Measurements from ENCODE around the gene JMJD1C. TPM values are rescaled to one million over a fixed set of nuclear protein-coding genes. Genes with fewer than 3 reads are reported as not detected.

JMJD1C gene
- total and polyA plus RNA-seq, 3 donors from 2014 or later, result 29.7 to 111 (median 94.6) TPM

GRCh38 chr10:63376560-63377304 lies 89.0 kb downstream of the JMJD1C start:
- H3K9me3 ChIP-seq, result no peaks in the 10 kb centered on the region
- no peaks in the 10 kb centered on the region for H3K27me3 ChIP-seq
- 77 to 82% methylated on average over 4 of the region's 4 CpGs for WGBS, 2 donors
- intact Hi-C loops (cut with DNase I; ENCODE audit: low total_unique reads), result no loop called here
- DNase-seq, result no peak
- H3K27ac ChIP-seq, result no peak overlapping the region
- H3K36me3 ChIP-seq (ENCODE audit: low read depth, missing control alignments), result no peaks in the 10 kb centered on the region
- H3K4me1 ChIP-seq, result no peaks in the 10 kb centered on the region
- TF ChIP-seq CTCF (IDR thresholded peaks at IDR 0.05) (no peak), POLR2A (IDR thresholded peaks at IDR 0.05) (no peak)
- no peak overlapping the region for H3K4me3 ChIP-seq

- H3K4me1 ChIP-seq, result no peaks in the 10 kb centered on the region
- no peak for TF ChIP-seq CTCF (IDR thresholded peaks at IDR 0.05)
- TF ChIP-seq POLR2A (IDR thresholded peaks at IDR 0.05), result no peak
- DNase-seq, result no peak
- H3K4me3 ChIP-seq, result no peak overlapping the region
- 72 to 79% methylated on average over 2 of the region's 2 CpGs for whole genome bisulfite sequencing, 2 donors
- H3K36me3 ChIP-seq (ENCODE audit: low read depth, missing control alignments), result no peaks in the 10 kb centered on the region
- no peak overlapping the region for H3K27ac ChIP-seq
- intact Hi-C loops (cut with DNase I; ENCODE audit: low total_unique reads), result no loop called here
- H3K27me3 ChIP-seq, result no peaks in the 10 kb centered on the region
- H3K9me3 ChIP-seq, result no peaks in the 10 kb centered on the region
Observed at GRCh38 chr10:63375859-63376258, 89.9 kb downstream of the JMJD1C start.

- H3K4me3 ChIP-seq, result no peak overlapping the region
- intact Hi-C loops (cut with DNase I; ENCODE audit: low total_unique reads), result no loop called here
- 79 to 82% methylated on average over 5 of the region's 5 CpGs for WGBS, 2 donors
- H3K36me3 ChIP-seq (ENCODE audit: low read depth, missing control alignments), result no peaks in the 10 kb centered on the region
- no peak for TF ChIP-seq CTCF (IDR thresholded peaks at IDR 0.05)
- TF ChIP-seq POLR2A (IDR thresholded peaks at IDR 0.05), result no peak
- H3K27ac ChIP-seq, result no peak overlapping the region
- no peaks in the 10 kb centered on the region for H3K27me3 ChIP-seq
- H3K4me1 ChIP-seq, result no peaks in the 10 kb centered on the region
- no peaks in the 10 kb centered on the region for H3K9me3 ChIP-seq
- DNase-seq, result no peak
Observed at GRCh38 chr10:63375458-63375857, 90.3 kb downstream of the JMJD1C start.

GRCh38 chr10:63374991-63375390 lies 90.8 kb downstream of the JMJD1C start:
- no peak overlapping the region for H3K27ac ChIP-seq
- H3K9me3 ChIP-seq, result no peaks in the 10 kb centered on the region
- intact Hi-C loops (cut with DNase I; ENCODE audit: low total_unique reads), result no loop called here
- H3K4me1 ChIP-seq, result no peaks in the 10 kb centered on the region
- TF ChIP-seq CTCF (IDR thresholded peaks at IDR 0.05), result no peak
- TF ChIP-seq POLR2A (IDR thresholded peaks at IDR 0.05), result no peak
- H3K27me3 ChIP-seq, result no peaks in the 10 kb centered on the region
- no peaks in the 10 kb centered on the region for H3K36me3 ChIP-seq (ENCODE audit: low read depth, missing control alignments)
- no peak overlapping the region for H3K4me3 ChIP-seq
- 84 to 85% methylated on average over 1 of the region's 1 CpG for WGBS, 2 donors
- DNase-seq, result no peak

GRCh38 chr10:63373176-63373575 lies 92.6 kb downstream of the JMJD1C start:
- no peaks in the 10 kb centered on the region for H3K4me1 ChIP-seq
- WGBS, 2 donors, result 87% methylated on average over 3 of the region's 3 CpGs
- no peaks in the 10 kb centered on the region for H3K9me3 ChIP-seq
- no peak for DNase-seq
- intact Hi-C loops (cut with DNase I; ENCODE audit: low total_unique reads), result no loop called here
- no peaks in the 10 kb centered on the region for H3K27me3 ChIP-seq
- no peak overlapping the region for H3K27ac ChIP-seq
- no peak overlapping the region for H3K4me3 ChIP-seq
- TF ChIP-seq CTCF (IDR thresholded peaks at IDR 0.05) (no peak), POLR2A (IDR thresholded peaks at IDR 0.05) (no peak)
- H3K36me3 ChIP-seq (ENCODE audit: low read depth, missing control alignments), result no peaks in the 10 kb centered on the region
